ENCODE measurements around the gene HSH2D. TPM values are rescaled to one million over a fixed set of nuclear protein-coding genes. Genes with fewer than 3 reads are reported as not detected.

Gene HSH2D
- polyA plus RNA-seq, 1 of the 3 experiments (the other 2 are of a cell fraction) = not detected

DNA sequence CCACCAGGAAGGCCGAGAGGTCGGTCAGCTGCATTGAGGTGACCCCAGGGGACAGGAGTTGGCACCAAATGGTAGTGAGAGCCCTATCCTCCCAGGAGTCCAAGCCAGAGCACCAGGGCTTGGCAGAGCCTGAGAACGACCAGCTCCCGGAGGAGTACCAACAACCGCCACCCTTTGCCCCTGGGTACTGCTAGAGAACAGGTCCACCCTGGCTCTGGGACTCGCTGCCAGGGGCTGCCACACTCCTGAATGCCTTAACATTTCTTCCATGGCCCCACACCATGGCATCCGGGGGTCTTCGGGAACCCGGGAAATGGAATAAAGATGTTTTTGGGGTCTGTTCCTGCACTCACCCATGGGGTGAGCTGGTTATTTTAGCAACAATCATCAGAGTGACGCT, 14.1 kb downstream of the HSH2D start (continued):
- TF ChIP-seq, protein P1, sequence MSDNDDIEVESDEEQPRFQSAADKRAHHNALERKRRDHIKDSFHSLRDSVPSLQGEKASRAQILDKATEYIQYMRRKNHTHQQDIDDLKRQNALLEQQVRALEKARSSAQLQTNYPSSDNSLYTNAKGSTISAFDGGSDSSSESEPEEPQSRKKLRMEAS (IDR thresholded peaks at IDR 0.05; ENCODE audit: low read depth) = no peak
- TF ChIP-seq GATA2 (CRISPR knock-in tag; IDR thresholded peaks at IDR 0.05) (no peak), TCF12 (IDR thresholded peaks at IDR 0.05) (no peak)

GRCh38 chr19:16159655-16160054, 16.2 kb downstream of the HSH2D start:
- H3K9me2 ChIP-seq = no peaks in the 10 kb centered on the region
- H3K79me2 ChIP-seq (ENCODE audit: insufficient read depth) = no peaks in the 10 kb centered on the region
- no peak overlapping the region for H3K27ac ChIP-seq (ENCODE audit: low read depth in 2 of 2, low read length in 1 of 2)
- ChIA-PET CTCF (no interaction called here), POLR2A (no interaction called here)
- H3K27me3 ChIP-seq (ENCODE audit: insufficient read depth) = no peaks in the 10 kb centered on the region; the same call in 1 of the 2 replicates
- H2AFZ ChIP-seq (ENCODE audit: low read depth) = no peak overlapping the region
- no peak overlapping the region for H3K9ac ChIP-seq
- WGBS (ENCODE audit: low lambda C conversion rate) = 71% methylated on average over 5 of the region's 5 CpGs
- no peaks in the 10 kb centered on the region for H3K9me3 ChIP-seq
- H4K20me1 ChIP-seq (ENCODE audit: insufficient read depth) = no peaks in the 10 kb centered on the region
- H3K36me3 ChIP-seq (replicated peaks in 1 of 2; ENCODE audit: control insufficient read depth in 1 of 2, insufficient read depth in 2 of 2, low read length in 1 of 2) = no peaks in the 10 kb centered on the region
- no peak overlapping the region for H3K4me2 ChIP-seq
- no peak overlapping the region for H3K4me3 ChIP-seq (ENCODE audit: low read depth in 2 of 2, low read length in 1 of 2)
- TF ChIP-seq CTCF (IDR thresholded peaks at IDR 0.05) (no peak), TAF1 (IDR thresholded peaks at IDR 0.05; ENCODE audit: borderline replicate concordance, low read depth, low read length) (no peak), RXRA (IDR thresholded peaks at IDR 0.05; ENCODE audit: borderline replicate concordance, low read depth) (no peak), FOXJ3 (CRISPR knock-in tag; IDR thresholded peaks at IDR 0.05) (no peak), RCOR1 (IDR thresholded peaks at IDR 0.05; ENCODE audit: low read length) (no peak), TEAD4 (IDR thresholded peaks at IDR 0.05; ENCODE audit: borderline replicate concordance, insufficient read depth) (no peak), EP300 (IDR thresholded peaks at IDR 0.05; ENCODE audit: borderline replicate concordance in 1 of 2, low read depth in 1 of 2, low read length in 1 of 2) (no peak), YY1 (IDR thresholded peaks at IDR 0.05; ENCODE audit: low read depth) (no peak), GATA2 (CRISPR knock-in tag; IDR thresholded peaks at IDR 0.05) (no peak), FOSL2 (IDR thresholded peaks at IDR 0.05; ENCODE audit: borderline replicate concordance, low read depth) (no peak), NFIC (IDR thresholded peaks at IDR 0.05; ENCODE audit: borderline replicate concordance) (no peak), TCF12 (IDR thresholded peaks at IDR 0.05) (no peak)
- TF ChIP-seq, protein P2, sequence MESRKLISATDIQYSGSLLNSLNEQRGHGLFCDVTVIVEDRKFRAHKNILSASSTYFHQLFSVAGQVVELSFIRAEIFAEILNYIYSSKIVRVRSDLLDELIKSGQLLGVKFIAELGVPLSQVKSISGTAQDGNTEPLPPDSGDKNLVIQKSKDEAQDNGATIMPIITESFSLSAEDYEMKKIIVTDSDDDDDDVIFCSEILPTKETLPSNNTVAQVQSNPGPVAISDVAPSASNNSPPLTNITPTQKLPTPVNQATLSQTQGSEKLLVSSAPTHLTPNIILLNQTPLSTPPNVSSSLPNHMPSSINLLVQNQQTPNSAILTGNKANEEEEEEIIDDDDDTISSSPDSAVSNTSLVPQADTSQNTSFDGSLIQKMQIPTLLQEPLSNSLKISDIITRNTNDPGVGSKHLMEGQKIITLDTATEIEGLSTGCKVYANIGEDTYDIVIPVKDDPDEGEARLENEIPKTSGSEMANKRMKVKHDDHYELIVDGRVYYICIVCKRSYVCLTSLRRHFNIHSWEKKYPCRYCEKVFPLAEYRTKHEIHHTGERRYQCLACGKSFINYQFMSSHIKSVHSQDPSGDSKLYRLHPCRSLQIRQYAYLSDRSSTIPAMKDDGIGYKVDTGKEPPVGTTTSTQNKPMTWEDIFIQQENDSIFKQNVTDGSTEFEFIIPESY (IDR thresholded peaks at IDR 0.05; ENCODE audit: borderline replicate concordance, low read depth) = no peak
- H3F3A ChIP-seq (replicated peaks; ENCODE audit: insufficient read depth) = peaks cover 13% of the 10 kb centered on the region
- no peak for DNase-seq
- H3K4me1 ChIP-seq (ENCODE audit: control insufficient read depth in 1 of 2, insufficient read depth in 2 of 2, low read depth in 1 of 2, low read length in 1 of 2) = peaks cover 0 to 6% of the 10 kb centered on the region in 2 experiments; a peak in 1 of 4 replicates

Data from SK-N-SH (cell line).